Parathyroid adenoma (tissue), 2 donors: ENCODE measurements around the gene ASXL2.

ENCODE experiments used
- H2AFZ ChIP-seq: fragments of 300-600 bp; sonication (generic); one replicate; pipeline ENCODE4 v1.7.0; 2017; ENCODE audit warnings: antibody characterized with exemption, mild to moderate bottlenecking
- H3K27ac ChIP-seq: fragments of 300-600 bp; sonication (generic); one replicate; pipeline ENCODE4 v1.7.0; 2017
- H3K27me3 ChIP-seq: fragments of 300-600 bp; sonication (generic); one replicate; pipeline ENCODE4 v1.7.0; 2017; ENCODE audit warnings: low read length; ENCODE audit not compliant: control insufficient read depth, insufficient read depth
- H3K36me3 ChIP-seq: fragments of 300-600 bp; sonication (generic); one replicate; pipeline ENCODE4 v1.7.0; 2017; ENCODE audit warnings: low read length; ENCODE audit not compliant: control insufficient read depth, insufficient read depth
- H3K4me1 ChIP-seq: fragments of 300-600 bp; sonication (generic); one replicate; pipeline ENCODE4 v1.7.0; 2017; ENCODE audit warnings: control low read depth
- H3K4me2 ChIP-seq: fragments of 300-600 bp; sonication (generic); one replicate; pipeline ENCODE4 v1.7.0; 2017; ENCODE audit warnings: low read length
- H3K4me3 ChIP-seq: fragments of 300-600 bp; sonication (generic); one replicate; pipeline ENCODE4 v1.7.0; 2017; ENCODE audit warnings: low read depth, low read length
- H3K79me2 ChIP-seq: fragments of 300-600 bp; sonication (generic); one replicate; pipeline ENCODE4 v1.7.0; 2017; ENCODE audit warnings: control low read depth
- H3K9ac ChIP-seq: fragments of 300-600 bp; sonication (generic); one replicate; pipeline ENCODE4 v1.7.0; 2017; ENCODE audit warnings: mild to moderate bottlenecking
- H3K9me3 ChIP-seq: fragments of 300-600 bp; sonication (generic); one replicate; pipeline ENCODE4 v1.7.0; 2017; ENCODE audit warnings: low read length; ENCODE audit not compliant: control insufficient read depth
- CTCF ChIP-seq: fragments of 300-600 bp; sonication (generic); IDR thresholded peaks from one replicate; pipeline ENCODE4 v1.7.0; 2017; ENCODE audit warnings: antibody characterized with exemption, mild to moderate bottlenecking
- donor health status: primary hyperparathyroidism.

The ASXL2 gene

DNA sequence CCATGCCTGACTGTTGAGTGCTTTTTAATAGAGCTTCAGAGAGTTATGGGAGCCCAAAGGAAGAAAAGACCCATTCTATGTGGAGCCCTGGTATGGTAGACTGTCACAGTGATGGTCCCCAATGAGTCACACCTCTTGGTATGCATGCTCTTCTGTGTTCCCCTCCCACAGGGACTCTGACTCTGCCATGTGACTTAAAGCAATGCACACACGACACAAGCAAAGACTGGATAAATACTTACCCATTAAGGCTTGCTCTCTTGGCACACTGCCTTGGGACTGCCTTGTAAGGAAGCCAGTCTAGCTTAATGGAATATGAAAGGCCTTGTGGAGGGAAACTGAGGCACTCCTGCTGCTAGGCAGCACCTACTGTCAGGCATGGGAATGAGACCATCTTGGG, 188.2 kb downstream of the ASXL2 start:
- no peak overlapping the region for H3K4me3 ChIP-seq
- no peak for TF ChIP-seq CTCF
- H3K9me3 ChIP-seq, result no peaks in the 10 kb centered on the region
- H3K9ac ChIP-seq, result no peak overlapping the region
- no peak overlapping the region for H3K4me2 ChIP-seq
- no peaks in the 10 kb centered on the region for H3K4me1 ChIP-seq
- H3K79me2 ChIP-seq, result no peaks in the 10 kb centered on the region
- H2AFZ ChIP-seq, result no peak overlapping the region
- no peaks in the 10 kb centered on the region for H3K27me3 ChIP-seq
- H3K27ac ChIP-seq, result no peak overlapping the region
- no peaks in the 10 kb centered on the region for H3K36me3 ChIP-seq

- Histone ChIP-seq H3K79me2 (no peaks in the 10 kb centered on the region), H3K27me3 (no peaks in the 10 kb centered on the region), H3K27ac (no peak overlapping the region), H3K4me2 (no peak overlapping the region), H3K4me3 (no peak overlapping the region), H2AFZ (no peak overlapping the region), H3K9me3 (no peaks in the 10 kb centered on the region), H3K36me3 (no peaks in the 10 kb centered on the region), H3K9ac (no peak overlapping the region), H3K4me1 (no peaks in the 10 kb centered on the region)
- TF ChIP-seq CTCF, result no peak
These were observed 190.1 kb downstream of the ASXL2 start for GRCh38 chr2:25688236-25688635.

DNA sequence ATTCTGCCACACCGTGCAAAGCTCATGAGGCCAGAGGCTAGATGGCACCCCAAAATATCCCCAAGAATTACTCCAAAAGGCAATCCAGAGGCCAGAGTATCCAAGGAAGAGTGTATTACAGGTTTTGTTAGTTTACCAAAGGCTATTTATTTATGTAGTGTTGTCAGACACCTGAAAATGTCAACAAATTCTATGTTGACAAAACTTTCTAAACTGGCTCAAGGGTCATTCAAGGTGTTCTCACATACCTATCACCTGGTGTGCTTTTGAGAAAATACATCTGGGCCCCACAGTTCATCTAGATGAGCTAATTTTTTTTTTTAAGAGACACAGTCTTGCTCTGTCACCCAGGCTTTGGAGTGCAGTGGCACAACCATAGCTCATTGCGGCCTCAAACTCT, 192.5 kb downstream of the ASXL2 start:
- Histone ChIP-seq H3K4me1 (no peaks in the 10 kb centered on the region), H3K4me3 (no peak overlapping the region), H3K79me2 (no peaks in the 10 kb centered on the region), H3K27ac (no peak overlapping the region), H2AFZ (no peak overlapping the region), H3K9ac (no peak overlapping the region), H3K36me3 (no peaks in the 10 kb centered on the region), H3K4me2 (no peak overlapping the region), H3K27me3 (no peaks in the 10 kb centered on the region), H3K9me3 (no peaks in the 10 kb centered on the region)
- TF ChIP-seq CTCF, result no peak

- no peaks in the 10 kb centered on the region for H3K4me1 ChIP-seq
- no peak for TF ChIP-seq CTCF
These were observed 193.5 kb downstream of the ASXL2 start for GRCh38 chr2:25684577-25685473.

More at GRCh38 chr2:25684577-25685473, 193.5 kb downstream of the ASXL2 start:
- Histone ChIP-seq H3K27me3 (no peaks in the 10 kb centered on the region), H3K79me2 (no peaks in the 10 kb centered on the region), H3K4me3 (no peak overlapping the region), H3K36me3 (no peaks in the 10 kb centered on the region), H3K4me2 (no peak overlapping the region), H3K9me3 (no peaks in the 10 kb centered on the region), H2AFZ (no peak overlapping the region), H3K9ac (no peak overlapping the region), H3K27ac (no peak overlapping the region)
